Activated T-cell treated with anti-CD3 and anti-CD28 coated beads, Interleukin-2, amount 50 U/mL, for 1 hour (primary cell): ENCODE results near the gene ELL2.

Source experiments
- DNase-seq: peaks from one replicate; pipeline ENCODE4 v3.0.0-alpha.2; 2020

ELL2 gene

DNA sequence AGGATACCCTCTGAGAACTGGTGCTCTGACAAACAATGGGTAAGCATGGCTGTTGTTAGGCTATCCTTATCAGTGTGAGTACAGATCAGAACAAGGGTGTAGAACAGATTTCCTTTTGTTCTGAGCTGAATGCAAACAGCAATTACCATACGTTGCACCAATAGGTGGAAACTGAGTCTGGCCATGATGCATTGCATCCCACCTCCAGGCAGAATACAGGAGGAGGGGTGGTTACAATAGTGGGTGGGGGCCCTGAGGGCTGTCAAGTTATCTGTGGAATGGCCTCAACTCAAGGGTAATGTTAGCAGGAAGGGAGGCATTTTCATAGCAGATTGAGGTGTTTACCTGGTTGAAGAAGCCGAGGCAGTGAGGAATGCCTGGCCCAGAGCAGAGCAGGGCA, 84.9 kb downstream of the ELL2 start:
- DNase-seq: no peak

GRCh38 chr5:95874246-95874645, 87.4 kb downstream of the ELL2 start:
- no peak for DNase-seq

GRCh38 chr5:95873351-95873750, 88.3 kb downstream of the ELL2 start:
- DNase-seq: no peak

GRCh38 chr5:95872346-95873268, 89.0 kb downstream of the ELL2 start:
- no peak for DNase-seq

DNA sequence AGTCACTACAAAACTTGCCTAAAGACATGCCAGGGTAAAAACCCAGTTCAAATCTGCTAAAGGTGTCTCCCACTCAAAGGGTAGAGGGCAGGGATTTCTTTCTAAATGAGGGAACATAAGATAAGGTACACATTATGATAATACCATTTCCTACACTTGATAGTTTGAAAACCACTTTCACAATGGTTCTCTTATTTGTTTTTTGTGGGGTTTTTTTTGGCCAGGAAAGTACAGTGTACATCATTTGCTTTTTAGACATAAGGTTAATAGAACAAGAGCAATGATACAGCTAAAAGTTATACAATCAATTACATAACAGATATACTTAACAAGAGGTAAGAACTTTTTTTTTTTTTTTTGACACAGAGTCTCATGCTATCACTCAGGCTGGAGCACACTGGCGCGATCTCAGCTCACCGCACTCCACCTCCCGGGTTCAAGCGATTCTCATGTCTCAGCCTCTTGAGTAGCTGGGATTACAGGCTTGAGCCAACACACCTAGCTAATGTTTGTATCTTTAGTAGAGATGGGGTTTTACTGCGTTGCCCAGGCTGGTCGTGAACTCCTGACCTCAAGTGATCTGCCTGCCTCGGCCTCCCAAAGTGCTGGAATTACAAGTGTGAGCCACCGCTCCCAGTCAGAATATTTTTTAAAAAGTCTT, 90.4 kb downstream of the ELL2 start:
- no peak for DNase-seq

- DNase-seq: no peak
These were observed 91.5 kb downstream of the ELL2 start for GRCh38 chr5:95870105-95870672.

DNA sequence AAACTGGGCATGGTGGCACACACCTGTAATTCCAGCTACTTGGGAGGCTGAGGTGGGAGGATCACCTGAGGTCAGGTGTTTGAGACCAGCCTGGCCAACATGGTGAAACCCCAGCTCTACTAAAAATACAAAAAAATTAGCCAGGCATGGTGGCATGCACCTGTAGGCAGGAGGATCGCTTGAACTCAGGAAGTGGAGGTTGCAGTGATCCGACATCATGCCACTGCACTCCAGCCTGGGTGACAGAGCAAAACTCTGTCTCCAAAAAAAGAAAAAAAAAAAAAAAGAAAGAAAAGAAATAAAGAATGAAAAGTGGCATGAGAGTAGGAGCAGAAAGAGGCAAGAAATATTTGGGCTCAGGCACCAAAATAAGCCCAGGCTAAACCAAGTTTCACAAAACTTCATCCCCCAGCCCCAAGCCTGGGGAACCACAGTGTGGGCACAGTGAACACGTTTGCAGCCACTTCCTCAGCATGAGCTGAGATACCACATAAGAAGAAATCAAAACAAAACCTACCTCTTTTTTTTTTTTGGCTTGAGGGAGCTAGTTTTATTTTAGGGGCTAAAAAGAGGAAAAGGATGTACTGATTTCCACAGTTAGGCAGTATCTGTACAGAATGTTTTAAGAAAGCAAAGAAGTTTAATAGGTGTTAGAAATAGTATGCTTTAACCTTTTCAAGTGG, 92.3 kb downstream of the ELL2 start:
- DNase-seq: peak; percentile 52

DNA sequence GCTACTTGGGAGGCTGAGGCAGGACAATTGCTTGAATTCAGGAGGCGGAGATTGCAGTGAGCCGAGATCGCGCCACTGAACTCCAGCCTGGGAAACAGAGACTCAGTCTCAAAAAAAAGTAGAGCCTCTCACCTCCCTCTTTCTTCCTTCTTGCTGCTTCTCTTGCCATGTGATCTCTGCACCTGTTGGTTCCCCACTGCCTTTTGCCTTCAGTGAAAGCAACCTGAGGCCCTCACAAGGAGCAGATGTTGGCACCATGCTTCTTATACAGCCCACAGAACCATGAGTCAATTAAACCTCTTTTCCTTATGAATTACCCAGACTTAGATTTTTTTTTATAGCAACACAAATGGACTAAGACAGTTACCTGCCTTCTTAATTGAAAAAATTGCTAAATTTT, 93.5 kb downstream of the ELL2 start:
- no peak for DNase-seq

DNA sequence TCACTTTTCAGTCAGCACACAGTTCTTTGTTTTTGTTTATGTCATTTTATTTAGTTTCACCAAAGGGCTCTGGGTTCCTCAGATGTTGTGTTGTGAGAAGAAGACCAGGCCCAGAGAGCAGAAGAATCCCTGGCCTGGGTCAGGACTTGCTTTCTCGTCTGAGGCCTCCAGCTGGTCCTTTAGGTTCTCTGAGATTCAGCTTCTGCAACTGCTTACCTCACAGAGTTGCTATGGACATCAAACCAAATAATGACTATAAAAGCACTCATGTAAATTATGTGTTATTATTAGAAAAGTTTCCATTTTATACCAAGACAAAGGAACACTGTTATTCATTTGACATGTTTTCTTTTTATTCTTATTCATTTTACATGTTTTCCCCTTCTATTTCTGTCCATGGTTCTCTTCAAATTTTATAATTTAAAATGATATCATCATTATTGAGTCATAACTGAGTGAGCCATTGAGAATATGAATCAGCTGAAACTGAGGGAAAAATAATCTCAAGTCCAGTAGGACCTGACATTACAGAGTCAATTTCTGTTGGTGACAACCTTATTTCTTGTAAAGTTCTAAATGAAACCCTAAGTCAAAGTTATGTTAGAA, 95.1 kb downstream of the ELL2 start:
- no peak for DNase-seq

DNA sequence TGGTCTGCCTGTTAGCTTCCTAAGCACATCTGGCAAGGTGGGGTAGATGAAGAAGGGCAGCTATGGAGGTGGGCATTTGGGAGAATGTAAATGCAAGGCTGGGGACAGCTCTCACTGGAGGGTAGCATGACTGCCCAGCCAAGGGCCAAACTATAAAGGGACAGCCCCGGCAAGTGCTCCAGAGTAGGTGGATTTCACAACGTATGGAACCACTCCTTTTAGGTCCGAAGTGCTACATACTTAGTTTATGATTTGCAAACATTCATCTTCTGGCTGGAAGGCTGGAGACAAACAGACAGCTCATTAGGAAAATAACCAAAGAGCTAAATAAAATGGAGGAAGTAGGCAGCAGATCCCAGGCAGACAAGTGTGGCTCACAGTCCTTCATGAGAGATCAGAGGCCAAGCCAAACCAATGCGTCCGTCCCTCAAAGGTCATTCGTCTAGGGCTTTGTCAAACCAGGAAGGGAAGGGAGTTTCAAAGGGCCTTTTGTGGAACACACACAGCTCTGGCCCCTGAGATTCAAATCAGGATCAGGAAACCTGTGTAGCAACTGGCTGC, 96.6 kb downstream of the ELL2 start:
- DNase-seq: no peak

DNA sequence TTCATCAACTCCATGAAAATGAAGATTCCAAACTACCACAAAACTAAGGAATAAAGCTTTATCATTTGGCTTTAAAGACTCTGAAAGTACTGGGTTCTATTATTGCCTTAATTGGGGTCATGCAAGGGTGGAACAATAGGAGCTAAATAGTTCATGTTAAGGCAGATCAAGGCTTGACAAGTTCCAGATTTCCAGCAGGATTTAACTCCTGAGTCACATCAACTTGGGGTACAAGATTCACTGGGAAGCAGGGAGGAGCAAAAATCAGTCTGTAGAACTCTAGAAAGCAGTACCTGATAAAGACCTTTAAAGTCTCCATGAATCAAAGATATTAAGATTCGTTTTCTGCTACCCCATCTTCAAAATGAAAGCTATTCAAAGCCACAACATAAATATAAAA, 97.2 kb downstream of the ELL2 start:
- no peak for DNase-seq

GRCh38 chr5:95863383-95863757, 98.3 kb downstream of the ELL2 start:
- DNase-seq: no peak

DNA sequence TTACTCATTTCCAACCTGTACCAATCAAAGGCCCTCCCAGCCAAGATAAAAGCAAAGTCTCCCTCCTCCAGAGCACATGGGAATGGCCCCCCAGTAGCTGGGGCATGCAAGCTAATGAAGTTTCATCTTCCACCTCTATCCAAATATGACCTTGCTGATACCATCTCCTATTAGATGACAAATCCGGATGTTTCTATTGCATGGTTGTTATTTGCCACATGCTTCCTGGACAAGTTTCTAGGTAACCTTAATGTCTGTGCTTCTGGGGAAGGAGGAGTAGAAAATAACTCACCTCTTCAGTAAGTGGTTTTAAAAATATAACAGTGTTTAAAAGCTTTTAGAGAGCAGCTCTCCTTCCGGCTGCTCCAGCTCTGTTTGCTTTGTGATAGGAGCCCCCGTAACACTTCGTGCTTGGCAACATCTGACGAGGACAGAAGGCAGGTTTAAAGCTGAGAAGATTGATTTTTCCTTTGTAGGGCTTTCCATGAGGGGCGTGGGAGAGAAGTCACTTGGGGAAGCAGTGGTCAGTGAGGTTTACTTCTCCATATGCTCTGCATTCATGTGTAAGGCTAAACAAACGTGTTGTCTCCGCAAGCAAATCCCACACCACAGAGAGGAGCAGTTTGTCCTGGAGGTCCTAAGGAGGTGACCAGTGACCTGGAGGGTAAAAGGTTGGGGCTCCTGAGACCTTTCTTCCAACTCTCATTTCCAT, 98.8 kb downstream of the ELL2 start:
- DNase-seq: no peak

DNA sequence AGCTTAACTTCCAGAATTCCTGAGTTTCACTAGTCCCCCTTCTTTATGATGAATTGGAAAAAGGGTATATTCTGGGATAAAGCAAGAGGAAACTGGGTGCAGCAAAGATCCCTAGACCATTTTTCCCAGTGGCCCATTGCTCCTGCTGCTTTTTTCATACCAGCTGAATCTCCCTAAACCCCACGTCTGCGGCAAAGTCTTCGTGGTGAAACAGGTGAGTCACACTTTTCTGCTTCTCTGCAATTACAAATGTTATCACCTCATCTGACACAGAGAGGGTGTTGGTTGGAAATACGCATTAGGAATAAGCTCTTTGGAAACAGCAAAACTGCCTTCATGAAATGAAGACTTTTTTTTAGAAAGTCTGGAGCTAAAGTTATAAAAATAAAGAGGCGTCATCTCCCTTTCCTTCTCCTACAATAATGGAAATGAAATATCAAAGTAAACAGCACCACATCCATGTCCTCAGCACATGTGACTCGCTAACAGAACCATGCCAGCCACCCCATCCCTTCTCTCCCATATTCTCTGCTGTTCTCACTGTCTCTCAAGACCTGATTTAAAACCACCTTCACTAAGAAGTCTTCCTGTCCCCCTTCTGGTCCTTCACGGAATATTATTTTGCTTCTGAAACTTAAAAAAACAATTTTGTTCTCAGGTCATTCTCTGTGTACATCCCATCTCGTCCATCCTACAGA, 99.6 kb downstream of the ELL2 start:
- no peak for DNase-seq

GRCh38 chr5:95861221-95861863, 100.3 kb downstream of the ELL2 start:
- DNase-seq: no peak

- no peak for DNase-seq
These were observed 102.0 kb downstream of the ELL2 start for GRCh38 chr5:95859661-95860060.

DNA sequence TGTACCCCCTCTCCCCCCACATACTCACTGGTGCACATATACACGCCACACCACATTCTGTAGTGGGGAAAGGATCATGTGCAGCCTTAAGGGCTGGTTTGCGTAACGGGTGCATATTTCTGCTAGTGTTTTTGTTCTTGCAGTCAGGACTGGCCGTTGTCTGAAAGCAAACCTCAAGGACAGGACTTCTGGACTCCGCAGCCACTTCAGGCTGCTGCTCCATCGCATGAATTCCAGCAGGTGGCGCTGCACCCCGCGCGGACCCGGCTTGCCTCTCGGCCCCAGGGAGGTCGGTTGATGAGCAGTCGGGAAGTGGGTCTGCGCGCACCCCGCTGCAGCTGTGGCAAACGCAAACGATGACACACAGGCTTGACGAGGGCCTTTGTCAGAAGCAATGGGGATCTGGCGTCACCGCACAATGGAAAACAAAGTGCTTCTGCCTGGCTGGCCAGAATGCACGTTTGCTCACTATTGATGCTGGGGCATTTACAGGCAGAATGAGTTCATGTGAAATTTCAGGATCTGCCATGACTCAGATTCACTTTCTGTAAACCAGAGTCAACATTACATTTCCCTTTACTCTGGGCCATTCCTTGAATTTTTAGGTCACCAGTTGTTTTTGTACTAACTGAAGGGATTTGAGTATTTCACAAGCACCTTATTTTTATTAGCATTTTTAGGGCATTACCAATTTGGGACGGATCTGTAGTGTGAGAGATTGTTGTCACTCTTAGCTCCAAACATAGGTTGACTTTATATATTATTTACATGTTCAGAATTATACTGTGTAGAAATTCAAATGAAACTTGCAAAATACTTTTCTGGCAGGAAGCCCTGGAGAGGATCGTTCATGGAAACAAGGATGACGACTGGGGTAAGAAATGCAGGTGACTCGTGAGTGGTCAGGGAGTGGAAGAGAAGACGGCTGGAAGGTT, 102.7 kb downstream of the ELL2 start:
- peak; percentile 89 for DNase-seq

DNA sequence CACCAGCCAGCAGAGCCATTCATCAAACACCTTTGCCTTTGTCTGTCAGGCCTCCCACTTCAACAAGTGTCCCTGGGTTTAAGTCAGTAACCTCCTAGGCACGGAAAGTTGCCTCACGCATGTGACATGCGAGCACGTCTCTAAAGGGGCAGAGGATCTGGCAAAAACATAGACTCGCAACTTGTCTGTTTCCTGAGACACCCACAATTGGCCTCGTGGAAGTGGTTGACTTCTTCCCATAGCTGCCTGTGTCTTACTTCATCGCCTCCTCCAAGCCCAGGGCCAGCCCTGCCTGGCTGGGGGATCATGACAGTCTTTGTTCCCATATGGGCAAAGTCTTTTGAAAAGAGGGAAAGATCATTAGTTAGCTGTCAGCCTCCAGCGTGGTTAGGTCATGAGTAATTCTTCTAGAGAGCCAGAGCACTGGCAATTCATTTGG, 103.6 kb downstream of the ELL2 start:
- no peak for DNase-seq

GRCh38 chr5:95857185-95857945, 104.3 kb downstream of the ELL2 start:
- DNase-seq: no peak
